Measurements from ENCODE around the gene FBXL7. TPM values are rescaled to one million over a fixed set of nuclear protein-coding genes. Genes with fewer than 3 reads are reported as not detected.

Gene FBXL7
- total RNA-seq, 1 donor from 2014 or later: 30.4 TPM

- no peak for DNase-seq (ENCODE audit: low spot score in 2 of 2)
- TF ChIP-seq CTCF (IDR thresholded peaks at IDR 0.05): no peak
- Histone ChIP-seq H3K36me3 (no peaks in the 10 kb centered on the region), H3K4me3 (no peak overlapping the region), H3K4me1 (peaks cover 0 to 24% of the 10 kb centered on the region in 2 donors), H3K27ac (no peak overlapping the region), H3K27me3 (no peaks in the 10 kb centered on the region), H3K9me3 (no peaks in the 10 kb centered on the region)
- intact Hi-C loops (cut with DNase I): no loop called here
Measured at GRCh38 chr5:15637345-15637744, 137.4 kb downstream of the FBXL7 start.

- Histone ChIP-seq H3K27ac (no peak overlapping the region), H3K9me3 (no peaks in the 10 kb centered on the region), H3K4me3 (no peak overlapping the region), H3K4me1 (peaks cover 0 to 24% of the 10 kb centered on the region in 2 donors), H3K27me3 (no peaks in the 10 kb centered on the region), H3K36me3 (no peaks in the 10 kb centered on the region)
- no peak for DNase-seq (ENCODE audit: low spot score in 2 of 2)
- no peak for TF ChIP-seq CTCF (IDR thresholded peaks at IDR 0.05)
- intact Hi-C loops (cut with DNase I): no loop called here
Measured at GRCh38 chr5:15637886-15638285, 137.9 kb downstream of the FBXL7 start.

GRCh38 chr5:15638296-15638695 lies 138.3 kb downstream of the FBXL7 start:
- intact Hi-C loops (cut with DNase I): no loop called here

GRCh38 chr5:15639288-15639687 lies 139.3 kb downstream of the FBXL7 start:
- intact Hi-C loops (cut with DNase I): no loop called here

More at GRCh38 chr5:15638296-15638695, 138.3 kb downstream of the FBXL7 start:
- no peaks in the 10 kb centered on the region for H3K36me3 ChIP-seq
- no peak overlapping the region for H3K27ac ChIP-seq
- H3K9me3 ChIP-seq: no peaks in the 10 kb centered on the region
- H3K4me1 ChIP-seq: peaks cover 0 to 24% of the 10 kb centered on the region in 2 donors
- no peaks in the 10 kb centered on the region for H3K27me3 ChIP-seq
- DNase-seq (ENCODE audit: low spot score in 2 of 2): no peak
- H3K4me3 ChIP-seq: no peak overlapping the region
- no peak for TF ChIP-seq CTCF (IDR thresholded peaks at IDR 0.05)

GRCh38 chr5:15640116-15640515 lies 140.1 kb downstream of the FBXL7 start:
- TF ChIP-seq CTCF (IDR thresholded peaks at IDR 0.05): no peak
- Histone ChIP-seq H3K27ac (no peak overlapping the region), H3K4me1 (peaks cover 0 to 37% of the 10 kb centered on the region in 2 donors), H3K9me3 (no peaks in the 10 kb centered on the region), H3K4me3 (no peak overlapping the region), H3K27me3 (no peaks in the 10 kb centered on the region), H3K36me3 (no peaks in the 10 kb centered on the region)
- no peak for DNase-seq (ENCODE audit: low spot score in 2 of 2)
- intact Hi-C loops (cut with DNase I): no loop called here

More at GRCh38 chr5:15639288-15639687, 139.3 kb downstream of the FBXL7 start:
- Histone ChIP-seq H3K4me1 (peaks cover 0 to 34% of the 10 kb centered on the region in 2 donors), H3K27ac (no peak overlapping the region), H3K27me3 (no peaks in the 10 kb centered on the region), H3K4me3 (no peak overlapping the region), H3K9me3 (no peaks in the 10 kb centered on the region), H3K36me3 (no peaks in the 10 kb centered on the region)
- DNase-seq (ENCODE audit: low spot score in 2 of 2): no peak
- TF ChIP-seq CTCF (IDR thresholded peaks at IDR 0.05): no peak

- no peaks in the 10 kb centered on the region for H3K27me3 ChIP-seq
- H3K27ac ChIP-seq: no peak overlapping the region
- no peaks in the 10 kb centered on the region for H3K9me3 ChIP-seq
- H3K36me3 ChIP-seq: no peaks in the 10 kb centered on the region
- DNase-seq (ENCODE audit: low spot score in 2 of 2): no peak
- H3K4me3 ChIP-seq: no peak overlapping the region
- no peak for TF ChIP-seq CTCF (IDR thresholded peaks at IDR 0.05)
- intact Hi-C loops (cut with DNase I): no loop called here
- H3K4me1 ChIP-seq: peaks cover 0 to 19% of the 10 kb centered on the region in 2 donors
Measured at GRCh38 chr5:15643731-15644130, 143.8 kb downstream of the FBXL7 start.

All from ascending aorta (tissue), 2 donors.